GM19035 (cell line): ENCODE measurements around the gene CDC42SE1.
"Not testable (repeated sequence)": the region's sequence is repeated elsewhere in the genome, so short reads cannot be mapped to it uniquely, and the experiment has no call there.

Experiments used
- ATAC-seq: cut with Tn5 transposase; IDR thresholded peaks from one replicate; pipeline ENCODE4 v1.9.1; 2021; ENCODE audit not compliant: unreplicated experiment

CDC42SE1 gene, protein sequence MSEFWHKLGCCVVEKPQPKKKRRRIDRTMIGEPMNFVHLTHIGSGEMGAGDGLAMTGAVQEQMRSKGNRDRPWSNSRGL

DNA sequence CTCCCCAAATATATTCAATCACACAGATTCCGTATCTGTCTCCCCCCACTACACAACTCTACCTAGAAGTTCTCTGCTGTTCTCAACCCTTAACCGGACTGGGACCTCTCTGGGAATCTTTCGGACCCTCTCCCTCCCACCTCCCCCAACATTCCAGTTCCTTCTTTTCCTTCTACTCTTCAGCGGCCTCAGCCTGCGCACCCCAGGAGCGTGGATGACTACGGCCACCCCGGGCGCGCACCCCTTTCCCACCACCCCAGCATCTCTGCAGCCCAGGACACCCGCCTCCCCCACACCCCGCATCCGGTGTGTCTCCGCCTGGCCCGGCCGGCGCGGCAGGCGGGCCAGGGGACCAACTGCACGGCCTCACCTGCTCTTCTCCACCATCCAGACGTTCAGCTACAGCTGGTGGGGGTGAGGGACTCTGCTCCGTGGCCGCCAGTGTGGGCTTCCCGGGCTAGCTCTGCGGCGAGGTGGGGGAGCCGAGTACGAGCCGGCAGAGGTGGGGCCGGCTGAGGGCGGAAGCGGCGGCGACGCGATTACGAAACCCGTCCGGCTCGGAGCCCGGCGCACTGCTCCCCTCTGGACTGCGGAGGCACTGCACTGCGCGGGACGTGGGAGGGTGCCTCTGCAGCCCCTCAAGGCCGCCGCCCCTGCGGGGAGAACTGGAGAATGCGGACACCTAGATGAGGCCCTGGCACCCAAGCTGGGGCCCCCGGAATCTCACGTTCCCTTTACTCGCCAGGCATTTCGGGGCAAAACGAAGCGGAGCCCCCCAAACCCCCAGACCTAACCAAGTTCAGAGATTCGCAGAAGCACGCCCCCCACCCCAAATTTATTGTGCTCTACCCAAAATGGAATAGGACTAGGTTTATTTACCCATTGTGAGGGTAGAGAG lies at the start of gene CDC42SE1:
TSS of gene CDC42SE1 (minus strand) at position 514 of the 898 bp plus-strand sequence. CDS start 3,892 bp downstream, outside the sequence.
- ATAC-seq, result peak; percentile 88

DNA sequence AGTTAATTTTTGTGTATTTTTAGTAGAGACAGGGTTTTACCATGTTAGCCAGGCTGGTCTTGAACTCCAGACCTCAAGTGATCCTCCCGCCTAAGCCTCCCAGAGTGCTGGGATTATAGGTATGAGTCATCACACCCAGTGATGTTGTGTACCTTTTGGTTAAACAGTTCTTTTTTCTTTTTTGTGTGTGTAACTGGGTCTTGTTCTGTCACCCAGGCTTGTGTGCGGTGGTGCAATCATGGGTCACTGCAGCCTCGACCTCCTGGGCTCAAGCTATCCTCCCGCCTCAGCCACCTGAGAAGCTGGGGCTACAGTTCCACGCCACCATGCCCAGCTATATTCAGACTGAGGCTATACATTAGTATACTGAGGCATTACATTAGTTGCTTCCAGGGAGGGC lies 48.9 kb upstream of the CDC42SE1 start:
- no peak for ATAC-seq

DNA sequence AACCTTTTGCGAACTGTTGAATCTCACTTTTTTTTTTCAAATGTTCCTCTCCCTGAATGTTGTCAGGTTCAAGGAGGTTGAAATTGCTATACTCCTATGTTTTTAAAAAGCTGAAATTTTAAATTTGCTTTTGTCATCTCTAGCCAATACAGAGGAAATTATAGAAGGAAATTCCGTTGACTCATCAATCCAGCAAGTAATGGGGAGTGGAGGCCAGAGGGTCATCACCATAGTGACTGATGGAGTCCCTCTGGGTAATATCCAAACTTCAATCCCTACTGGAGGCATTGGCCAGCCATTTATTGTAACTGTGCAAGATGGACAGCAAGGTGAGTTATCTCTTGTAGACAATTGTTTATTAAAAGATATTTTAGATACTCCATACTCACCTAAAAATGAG lies 47.5 kb upstream of the CDC42SE1 start:
- ATAC-seq, result no peak

DNA sequence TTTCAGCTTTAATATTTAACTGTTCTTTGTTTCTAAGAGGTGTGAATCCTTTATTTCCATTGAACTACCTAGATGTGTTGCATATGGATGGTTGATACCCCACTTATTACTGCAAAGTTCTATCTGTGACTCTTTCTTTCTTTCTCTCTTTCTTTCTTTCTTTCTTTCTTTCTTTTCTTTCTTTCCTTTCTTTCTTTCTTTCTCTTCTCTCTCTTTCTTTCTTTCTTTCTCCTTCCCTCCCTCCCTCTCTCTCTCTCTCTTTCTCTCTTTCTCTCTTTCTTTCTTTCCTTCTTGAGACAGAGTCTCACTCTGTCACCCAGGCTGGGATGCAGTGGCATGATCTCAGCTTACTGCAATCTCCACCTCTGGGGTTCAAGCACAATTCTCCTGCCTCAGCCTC lies 45.2 kb upstream of the CDC42SE1 start:
- ATAC-seq, result no peak

DNA sequence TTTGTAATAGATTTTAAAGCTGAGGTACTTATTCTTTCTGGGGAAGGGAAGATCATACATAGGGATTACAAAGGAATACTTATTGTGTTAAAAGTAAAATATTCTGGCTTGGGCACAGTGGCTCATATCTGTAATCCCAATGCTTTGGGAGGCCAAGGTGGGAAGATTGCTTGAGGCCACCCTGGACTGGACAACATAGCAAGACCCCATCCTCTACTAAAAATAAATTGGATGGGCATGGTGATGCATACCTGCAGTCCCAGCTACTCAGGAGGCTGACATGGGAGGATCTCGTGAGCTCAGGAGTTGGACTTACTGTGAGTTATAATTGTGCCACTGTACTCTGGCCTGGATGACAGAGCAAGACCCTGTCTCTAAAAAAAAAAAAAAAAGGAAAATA lies 38.7 kb upstream of the CDC42SE1 start:
- ATAC-seq, result no peak

DNA sequence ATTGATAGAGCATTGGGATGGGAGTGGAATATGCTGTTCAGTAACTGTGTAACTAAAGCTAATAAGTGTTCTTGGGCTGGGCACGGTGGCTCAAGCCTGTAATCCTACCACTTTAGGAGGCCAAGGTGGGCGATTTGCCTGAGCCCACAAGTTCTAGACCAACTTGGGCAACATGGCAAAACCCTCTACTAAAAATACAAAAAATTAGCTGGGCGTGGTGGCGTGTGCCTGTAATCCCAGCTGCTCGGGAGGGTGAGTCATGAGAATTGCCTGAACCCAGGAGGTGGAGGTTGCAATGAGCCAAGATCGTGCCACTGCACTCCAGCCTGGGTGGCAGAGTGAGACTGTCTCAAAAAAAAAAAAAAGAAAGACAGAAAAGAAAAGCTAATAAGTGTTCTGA lies 38.0 kb upstream of the CDC42SE1 start:
- ATAC-seq, result not testable (repeated sequence)

DNA sequence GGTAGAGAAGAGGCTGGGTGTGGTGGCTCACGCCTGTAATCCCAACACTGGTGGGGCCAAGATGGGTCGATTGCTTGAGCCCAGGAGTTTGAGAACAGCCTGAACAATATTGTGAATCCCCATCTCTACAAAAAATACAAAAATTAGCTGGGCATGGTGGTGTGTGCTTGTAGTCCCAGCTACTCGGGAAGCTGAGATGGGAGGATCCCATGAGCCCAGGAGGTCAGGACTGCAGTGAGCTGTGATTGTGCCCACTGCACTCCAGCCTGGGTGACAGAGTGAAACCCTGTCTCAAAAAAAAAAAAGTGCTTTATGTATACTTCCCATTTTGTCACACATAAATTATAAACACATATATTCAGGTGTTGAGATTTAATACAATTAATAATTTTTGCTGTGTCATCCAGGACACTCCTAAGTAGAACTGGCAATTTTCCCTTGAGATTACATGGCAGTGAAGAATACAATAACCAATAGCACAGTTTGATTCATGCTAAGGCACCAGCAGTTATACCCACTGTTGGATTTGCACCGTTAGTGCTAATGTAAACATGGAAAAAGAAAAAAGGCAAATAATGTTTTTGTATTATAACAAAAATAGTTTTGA lies 26.6 kb upstream of the CDC42SE1 start:
- ATAC-seq, result no peak

DNA sequence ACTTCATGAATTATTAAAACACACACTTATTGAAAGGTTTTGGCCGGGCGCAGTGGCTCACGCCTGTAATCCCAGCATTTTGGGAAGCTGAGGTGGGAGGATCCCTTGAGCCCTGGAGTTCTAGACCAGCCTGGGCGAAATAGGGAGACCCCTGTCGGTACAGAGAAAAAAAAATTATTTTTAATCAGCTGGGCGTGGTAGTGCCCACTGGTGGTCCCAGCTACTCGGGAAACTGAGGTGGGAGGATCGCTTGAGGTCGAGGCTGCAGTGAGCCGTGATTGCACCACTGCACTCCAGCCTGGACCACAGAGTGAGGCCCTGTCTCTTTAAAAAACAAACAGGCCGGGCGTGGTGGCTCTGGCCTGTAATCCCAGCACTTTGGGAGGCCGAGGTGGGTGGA lies 12.8 kb upstream of the CDC42SE1 start:
- ATAC-seq, result no peak

DNA sequence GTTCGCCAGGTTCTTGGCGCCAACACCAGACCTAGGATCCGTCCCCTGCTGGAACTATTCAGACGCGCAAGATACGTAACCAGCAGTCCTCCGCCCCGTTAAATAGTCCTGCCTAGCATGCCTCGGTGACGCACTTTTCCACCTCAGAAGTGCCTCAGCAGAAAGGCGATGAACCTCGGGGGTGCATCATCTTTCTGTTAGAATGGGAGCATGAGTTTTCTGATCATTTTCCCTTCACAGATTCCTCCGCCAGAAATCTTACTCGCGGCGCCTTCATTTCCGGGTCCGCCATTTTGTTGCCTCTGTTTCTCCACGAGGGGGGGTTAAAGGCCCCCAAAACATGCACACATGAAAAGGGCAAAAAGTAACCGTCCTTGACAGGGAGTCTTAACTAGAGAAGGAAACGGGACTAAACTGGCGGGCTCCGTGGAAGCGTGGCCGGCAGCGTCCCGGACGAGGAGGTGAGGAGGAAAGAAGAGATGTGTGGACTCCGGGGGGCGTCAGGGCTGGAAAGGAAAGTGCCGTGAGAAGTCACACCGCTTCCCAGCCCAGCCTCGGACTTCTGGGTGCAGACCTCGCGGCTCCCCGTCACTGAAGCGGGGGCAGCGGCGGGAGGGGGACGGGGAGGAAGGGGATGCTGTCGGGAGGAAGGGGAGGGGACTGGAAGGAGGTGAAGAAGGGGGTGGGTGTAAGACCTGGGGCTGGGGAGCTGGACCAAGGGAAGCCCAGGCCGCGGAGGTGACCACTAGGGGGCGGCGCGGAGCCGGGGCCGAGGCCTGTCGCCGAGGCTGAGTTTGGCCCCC lies 11.3 kb upstream of the CDC42SE1 start, which contains the start of gene GABPB2:
TSS of gene GABPB2 (plus strand) at position 288 of the 803 bp plus-strand sequence. CDS start 17,429 bp downstream, outside the sequence.
- ATAC-seq, result peak; percentile 72

DNA sequence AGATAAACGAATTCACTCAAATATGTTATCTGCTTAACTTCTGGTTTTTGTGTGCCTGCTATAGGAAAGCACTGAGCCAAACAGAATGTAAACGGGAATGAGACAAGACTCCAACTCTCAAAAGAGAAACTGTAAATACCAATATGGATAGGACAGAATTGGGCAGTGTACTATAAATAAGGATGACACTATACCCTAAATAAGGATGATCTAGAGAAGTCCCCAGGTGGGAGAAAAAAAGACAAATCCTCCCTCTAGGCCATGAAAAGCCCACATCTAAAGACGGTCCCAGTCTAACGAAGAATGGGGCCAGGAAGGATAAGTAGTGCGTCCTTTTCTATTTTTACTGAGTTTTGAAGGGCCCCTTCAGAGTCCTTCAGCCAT lies 9.7 kb upstream of the CDC42SE1 start:
- ATAC-seq, result no peak

DNA sequence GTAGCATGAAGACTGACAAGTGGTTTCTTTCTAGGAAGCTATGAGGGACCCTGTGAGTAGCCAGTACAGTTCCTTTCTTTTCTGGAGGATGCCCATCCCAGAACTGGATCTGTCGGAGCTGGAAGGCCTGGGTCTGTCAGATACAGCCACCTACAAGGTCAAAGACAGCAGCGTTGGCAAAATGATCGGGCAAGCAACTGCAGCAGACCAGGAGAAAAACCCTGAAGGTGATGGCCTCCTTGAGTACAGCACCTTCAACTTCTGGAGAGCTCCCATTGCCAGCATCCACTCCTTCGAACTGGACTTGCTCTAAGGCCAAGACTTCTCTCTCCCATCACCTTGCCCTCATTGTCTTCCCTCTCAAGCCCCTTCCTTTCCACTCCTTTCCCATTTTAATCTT lies 7.8 kb upstream of the CDC42SE1 start:
- no peak for ATAC-seq

DNA sequence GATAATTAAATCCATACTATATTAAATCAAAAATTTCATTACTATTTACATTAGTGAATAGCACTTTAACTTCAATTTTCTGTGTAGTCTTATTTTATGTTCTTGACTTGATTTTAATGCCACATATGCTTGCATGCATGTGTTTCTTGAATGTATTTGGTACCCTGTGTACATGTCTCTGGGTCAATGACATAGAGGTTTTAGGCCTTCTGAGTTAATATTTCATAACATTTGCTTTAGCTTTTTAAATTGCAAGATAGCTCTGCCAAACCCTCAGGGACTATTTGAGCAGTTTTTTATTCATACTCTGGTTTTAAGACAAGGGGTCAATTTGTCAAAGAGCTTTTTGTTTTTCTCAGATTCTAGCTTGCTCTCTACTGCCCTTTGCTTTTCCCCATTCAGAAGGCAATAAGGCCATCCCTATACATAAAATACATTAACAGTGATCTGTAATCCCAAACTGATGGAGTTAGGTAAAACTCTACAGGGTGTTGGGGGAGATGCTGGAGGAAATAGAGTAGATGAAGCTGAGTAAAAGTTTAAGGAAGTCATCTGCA lies 5.7 kb upstream of the CDC42SE1 start:
- no peak for ATAC-seq

DNA sequence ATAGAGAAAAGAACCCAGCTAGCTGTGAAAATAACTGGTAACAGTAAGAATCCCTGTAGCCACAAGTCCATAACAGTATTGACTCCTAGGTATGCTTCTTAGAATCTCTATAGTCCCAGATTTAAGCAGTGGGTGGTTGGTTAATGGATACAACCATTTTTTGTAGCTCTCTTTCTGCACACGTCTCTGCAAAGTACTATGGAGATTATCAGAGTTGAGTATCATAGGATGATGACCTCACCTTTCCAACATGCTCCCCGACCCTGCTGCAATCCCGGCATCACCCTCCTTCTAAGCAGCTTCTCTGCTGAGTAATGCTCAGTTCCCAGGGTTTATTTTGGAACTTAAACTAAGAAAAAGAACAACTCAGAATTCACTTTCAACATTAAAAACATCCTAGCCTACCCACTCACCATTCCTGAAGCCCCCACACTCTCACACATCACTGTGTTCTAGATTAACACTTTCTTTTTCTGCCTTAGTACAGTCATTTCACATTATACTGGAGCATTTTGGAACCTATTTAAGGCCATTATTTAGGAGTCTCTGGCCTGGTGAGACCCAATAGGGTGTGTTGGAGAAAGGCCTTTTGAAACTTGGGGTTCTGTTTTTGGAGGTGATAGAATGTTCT lies 3.4 kb upstream of the CDC42SE1 start:
- no peak for ATAC-seq

DNA sequence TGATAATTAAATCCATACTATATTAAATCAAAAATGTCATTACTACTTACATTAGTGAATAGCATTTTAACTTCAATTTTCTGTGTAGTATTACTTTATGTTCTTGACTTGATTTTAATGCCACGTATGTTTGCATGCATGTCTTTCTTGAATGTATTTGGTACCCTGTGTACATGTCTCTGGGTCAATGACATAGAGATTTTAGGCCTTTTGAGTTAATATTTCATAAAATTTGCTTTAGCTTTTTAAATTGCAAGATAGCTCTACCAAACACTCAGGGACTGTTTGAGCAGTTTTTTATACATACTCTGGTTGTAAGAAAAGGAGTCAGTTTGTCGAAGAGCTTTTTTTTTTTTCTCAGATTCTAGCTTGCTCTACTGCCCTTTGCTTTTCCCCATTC lies 2.3 kb upstream of the CDC42SE1 start:
- ATAC-seq, result no peak

DNA sequence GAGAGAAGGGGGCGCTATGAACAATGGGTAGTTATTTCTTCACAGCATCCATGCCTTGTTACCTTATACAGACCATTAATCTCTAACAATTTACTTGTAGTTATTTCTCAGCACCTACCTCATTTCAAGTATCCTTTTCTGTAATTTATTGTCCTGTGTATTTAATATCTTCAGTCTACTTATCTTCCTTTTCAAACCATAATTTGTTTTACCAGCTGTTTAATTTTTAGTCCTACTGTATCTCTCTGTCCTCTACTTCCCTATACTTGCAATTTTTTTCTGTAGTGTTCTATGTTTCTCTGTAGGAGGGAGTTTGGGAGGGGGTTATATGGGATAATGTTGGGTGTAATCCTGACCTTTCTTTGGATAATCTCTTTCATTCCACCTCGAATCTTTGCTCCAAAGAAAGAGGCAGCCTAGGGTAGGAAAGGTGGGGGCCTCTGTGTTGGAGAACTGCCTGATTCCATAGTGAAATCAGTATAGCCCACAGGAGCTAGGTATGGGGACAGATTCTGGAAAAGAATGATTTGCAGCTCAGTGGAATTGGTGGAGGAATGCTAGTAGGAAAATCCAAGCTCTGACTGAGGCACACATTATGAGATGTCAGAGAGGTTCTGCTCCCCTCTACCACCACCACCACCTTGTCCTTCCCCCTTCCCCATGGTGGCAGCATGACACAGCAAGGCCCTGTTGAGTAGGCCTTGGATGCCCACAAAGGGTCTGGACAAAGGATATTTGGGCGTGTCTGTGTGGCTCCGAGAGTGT lies 1.4 kb upstream of the CDC42SE1 start:
- no peak for ATAC-seq

DNA sequence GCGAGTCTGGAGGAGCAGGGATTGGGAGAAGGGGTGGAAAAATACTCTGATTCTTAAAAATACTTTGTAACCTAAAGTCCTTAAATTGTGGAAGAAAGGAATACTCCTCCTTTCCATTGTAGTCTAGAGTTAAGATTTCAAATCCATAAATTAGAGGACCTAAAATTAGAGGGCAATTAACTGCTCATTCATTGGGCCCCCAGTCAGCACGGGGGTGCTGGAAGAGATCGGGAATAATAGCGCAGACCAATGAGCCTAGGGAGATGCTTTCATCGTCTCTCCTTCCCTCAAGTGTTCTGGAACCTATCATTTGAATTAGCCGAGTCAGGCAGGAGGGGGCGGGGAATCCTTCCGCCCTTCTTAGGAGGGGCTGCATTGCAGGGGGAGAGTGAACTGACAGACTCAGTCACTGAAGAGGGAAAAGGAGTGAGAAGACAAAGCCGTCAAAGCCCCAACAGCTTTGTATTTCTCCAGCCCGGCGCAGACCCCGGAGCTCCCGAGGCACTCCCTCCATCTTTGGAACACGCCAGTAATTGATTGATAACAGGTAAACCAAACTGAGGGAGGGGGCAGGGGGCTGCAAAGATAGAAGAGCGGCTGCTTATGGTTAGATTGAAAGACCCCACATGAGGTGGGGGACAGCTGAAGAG lies 710 bp upstream of the CDC42SE1 start, which contains the start of gene MLLT11:
TSS of gene MLLT11 (plus strand) at position 391 of the 650 bp plus-strand sequence. CDS start 6,828 bp downstream, outside the sequence.
- no peak for ATAC-seq

DNA sequence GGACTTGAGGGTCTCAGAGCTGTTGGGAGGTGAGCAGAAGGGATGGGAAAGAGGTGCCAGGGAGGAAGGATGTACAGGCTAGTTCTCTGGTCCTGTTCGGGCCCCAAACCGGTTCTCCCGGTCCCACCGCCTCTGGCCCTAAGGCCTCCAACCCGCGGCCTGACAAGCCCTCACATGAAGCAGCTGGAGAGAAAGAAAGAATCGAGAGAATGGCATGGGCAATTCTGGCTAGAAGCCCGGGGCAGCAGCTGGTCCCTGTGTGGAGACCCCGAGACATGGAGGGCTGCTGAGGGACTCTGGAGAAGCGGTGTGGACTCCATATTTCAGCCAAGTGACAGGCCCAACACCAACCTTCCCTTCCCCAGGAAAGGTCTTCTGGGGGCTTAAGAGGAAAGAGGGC lies 730 bp downstream of the CDC42SE1 start:
- no peak for ATAC-seq

DNA sequence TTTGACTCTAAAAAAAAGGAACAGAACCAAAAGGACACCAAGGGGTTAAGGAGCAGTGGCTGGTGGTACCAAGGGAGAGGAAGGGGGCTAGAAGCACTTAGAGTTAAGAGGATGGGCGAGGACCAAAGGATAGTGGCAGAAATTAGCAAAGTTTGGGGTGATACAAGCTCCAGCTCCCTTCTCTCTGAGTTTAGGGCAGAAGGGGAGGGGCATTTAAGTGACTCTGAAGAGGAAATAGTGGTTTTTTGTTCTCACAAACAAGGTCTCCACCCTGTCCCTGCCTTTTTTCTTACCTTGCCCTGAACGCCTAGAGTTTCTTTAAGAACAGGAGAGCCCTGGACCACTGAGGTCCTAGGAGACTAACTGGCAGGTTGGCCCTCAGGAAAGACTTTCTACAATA lies 3.3 kb downstream of the CDC42SE1 start:
- no peak for ATAC-seq

DNA sequence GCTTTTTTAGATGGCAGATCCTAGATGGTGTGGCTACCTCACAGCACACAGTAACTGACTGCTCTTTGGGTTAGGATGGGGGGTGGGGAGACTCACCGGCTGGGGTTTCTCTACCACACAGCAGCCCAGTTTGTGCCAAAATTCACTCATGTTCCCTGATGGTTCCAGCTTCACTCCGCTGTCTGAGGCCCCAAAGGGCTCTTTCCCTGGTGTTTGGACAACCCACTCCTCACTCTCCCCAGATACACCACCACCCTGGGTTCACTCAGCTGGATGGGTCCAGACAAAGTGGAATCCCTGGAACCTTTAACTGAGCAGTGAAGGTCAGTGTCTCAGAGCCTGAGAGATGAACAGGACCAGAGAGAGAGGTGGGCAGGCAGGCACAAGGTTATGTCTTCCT lies 3.8 kb downstream of the CDC42SE1 start:
- ATAC-seq, result no peak
